ENCODE data around the gene SYT1. TPM values are rescaled to one million over a fixed set of nuclear protein-coding genes. Genes with fewer than 3 reads are reported as not detected.

Gene SYT1
- total and polyA plus RNA-seq, 8 donors: 0.16 to 1.2 (median 0.26) TPM

GRCh38 chr12:78865516-78865915, 942 bp downstream of the SYT1 start:
- H3K4me3 ChIP-seq: no peak overlapping the region
- H3K36me3 ChIP-seq: no peaks in the 10 kb centered on the region
- no peaks in the 10 kb centered on the region for H3K9me3 ChIP-seq
- FAIRE-seq: no peak
- intact Hi-C loops (cut with DNase I): no loop called here
- no peak for DNase-seq
- H3K27ac ChIP-seq: no peak overlapping the region
- no peak for ATAC-seq
- no peaks in the 10 kb centered on the region for H3K27me3 ChIP-seq
- no peak for TF ChIP-seq CTCF (IDR thresholded peaks at IDR 0.05)
- H3K4me1 ChIP-seq: peaks cover 0 to 4% (median 0%) of the 10 kb centered on the region in 3 donors
- WGBS, 2 donors: 15 to 30% methylated on average over 5 of the region's 5 CpGs

DNA sequence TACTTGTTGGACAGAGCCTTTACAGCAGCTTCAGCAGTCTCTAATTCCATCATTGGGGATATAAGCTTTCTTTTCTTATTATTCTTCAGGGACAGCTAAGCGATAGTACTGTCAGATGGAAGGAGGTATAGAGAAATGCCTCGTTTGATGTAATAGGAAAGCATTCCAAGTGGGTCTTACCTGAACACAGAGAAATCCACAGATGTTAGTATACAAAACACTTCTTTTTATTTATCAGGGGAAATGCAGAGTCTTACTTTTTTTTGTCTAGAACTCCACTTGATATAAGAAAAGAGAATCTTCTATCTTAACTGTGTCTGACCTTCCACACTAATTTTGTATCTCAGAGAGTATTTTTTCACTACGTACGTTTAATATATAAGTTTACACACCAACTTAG, 1.9 kb downstream of the SYT1 start:
- H3K27ac ChIP-seq: no peak overlapping the region
- H3K36me3 ChIP-seq: no peaks in the 10 kb centered on the region
- FAIRE-seq: no peak
- 79 to 86% methylated on average over 4 of the region's 4 CpGs for WGBS, 2 donors
- H3K4me1 ChIP-seq: peaks cover 0 to 4% (median 0%) of the 10 kb centered on the region in 3 donors
- intact Hi-C loops (cut with DNase I): no loop called here
- no peak for DNase-seq
- H3K27me3 ChIP-seq: no peaks in the 10 kb centered on the region
- no peak for TF ChIP-seq CTCF (IDR thresholded peaks at IDR 0.05)
- no peak overlapping the region for H3K4me3 ChIP-seq
- ATAC-seq: no peak
- no peaks in the 10 kb centered on the region for H3K9me3 ChIP-seq

- H3K9me3 ChIP-seq: no peaks in the 10 kb centered on the region
- no peaks in the 10 kb centered on the region for H3K4me1 ChIP-seq
- no peaks in the 10 kb centered on the region for H3K36me3 ChIP-seq
- DNase-seq (no peak), ATAC-seq (no peak), FAIRE-seq (no peak)
- intact Hi-C loops (cut with DNase I): no loop called here
- H3K27ac ChIP-seq: no peak overlapping the region
- no peak overlapping the region for H3K4me3 ChIP-seq
- no peaks in the 10 kb centered on the region for H3K27me3 ChIP-seq
- no peak for TF ChIP-seq CTCF (IDR thresholded peaks at IDR 0.05)
- WGBS, 2 donors: 86 to 94% methylated on average over 3 of the region's 3 CpGs
These were observed 6.0 kb downstream of the SYT1 start for GRCh38 chr12:78870539-78870938.

DNA sequence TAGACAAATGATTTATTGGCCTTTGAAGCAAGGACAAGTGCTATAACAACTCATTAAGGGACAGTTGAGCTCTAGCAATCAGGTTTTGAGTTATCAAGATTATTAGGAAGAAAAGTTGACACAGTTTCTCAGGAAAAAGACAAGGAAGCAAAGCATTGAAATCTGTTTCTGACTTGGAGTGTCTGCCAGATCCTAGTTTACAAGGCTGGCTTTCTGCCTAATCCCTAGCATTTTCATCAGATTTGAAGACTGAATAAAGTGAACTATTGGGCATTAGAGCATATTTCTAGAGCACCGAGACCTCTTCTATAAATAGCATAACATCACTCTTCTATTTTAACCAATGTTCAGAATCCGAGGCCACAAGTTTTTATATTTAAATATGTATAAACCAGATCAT, 7.0 kb downstream of the SYT1 start:
- DNase-seq: no peak
- intact Hi-C loops (cut with DNase I): no loop called here
- Histone ChIP-seq H3K4me1 (no peaks in the 10 kb centered on the region), H3K36me3 (no peaks in the 10 kb centered on the region), H3K4me3 (no peak overlapping the region), H3K9me3 (no peaks in the 10 kb centered on the region), H3K27ac (no peak overlapping the region), H3K27me3 (no peaks in the 10 kb centered on the region)
- no peak for FAIRE-seq
- TF ChIP-seq CTCF (IDR thresholded peaks at IDR 0.05): no peak
- 27 to 49% methylated on average over 2 of the region's 2 CpGs for WGBS, 2 donors
- ATAC-seq: no peak

- Histone ChIP-seq H3K27me3 (no peaks in the 10 kb centered on the region), H3K36me3 (no peaks in the 10 kb centered on the region), H3K9me3 (no peaks in the 10 kb centered on the region), H3K4me1 (no peaks in the 10 kb centered on the region), H3K27ac (no peak overlapping the region), H3K4me3 (no peak overlapping the region)
- 69 to 72% methylated on average over 3 of the region's 3 CpGs for WGBS, 2 donors
- intact Hi-C loops (cut with DNase I): no loop called here
- TF ChIP-seq CTCF (IDR thresholded peaks at IDR 0.05): no peak
- FAIRE-seq: no peak
- DNase-seq: no peak
- no peak for ATAC-seq
These were observed 13.9 kb downstream of the SYT1 start for GRCh38 chr12:78878459-78878858.
